Measurements from ENCODE around the gene MRPL57.
A peak's percentile ranks its signal among the peaks of the same experiment; 100 is the strongest.
"Not testable (repeated sequence)": the region's sequence is repeated elsewhere in the genome, so short reads cannot be mapped to it uniquely, and the experiment has no call there.

The MRPL57 gene

DNA sequence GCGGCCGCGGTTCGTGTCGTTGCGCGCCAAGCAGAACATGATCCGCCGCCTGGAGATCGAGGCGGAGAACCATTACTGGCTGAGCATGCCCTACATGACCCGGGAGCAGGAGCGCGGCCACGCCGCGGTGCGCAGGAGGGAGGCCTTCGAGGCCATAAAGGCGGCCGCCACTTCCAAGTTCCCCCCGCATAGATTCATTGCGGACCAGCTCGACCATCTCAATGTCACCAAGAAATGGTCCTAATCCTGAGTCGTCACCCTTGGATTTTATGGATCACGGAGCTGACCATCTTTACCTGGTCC lies 475 bp downstream of the MRPL57 start:
- H3K4me3 ChIP-seq (ENCODE audit: low read depth, low read length): peak overlapping the region; percentile 88
- ChIA-PET POLR2A (interaction anchor here (0.6 to 1.3 kb wide), 6 partner anchors 14 to 277 kb away, joined by 3 to 5 read pairs (median 5); no protein-coding TSS in a partner anchor), CTCF (interaction anchor here (1.6 to 7.4 kb wide), 5 partner anchors 10 to 300 kb away, joined by 4 to 66 read pairs (median 10); no protein-coding TSS in a partner anchor)
- no peak for DNase-seq (ENCODE audit: low read depth, low spot score)
- TF ChIP-seq, protein P1, sequence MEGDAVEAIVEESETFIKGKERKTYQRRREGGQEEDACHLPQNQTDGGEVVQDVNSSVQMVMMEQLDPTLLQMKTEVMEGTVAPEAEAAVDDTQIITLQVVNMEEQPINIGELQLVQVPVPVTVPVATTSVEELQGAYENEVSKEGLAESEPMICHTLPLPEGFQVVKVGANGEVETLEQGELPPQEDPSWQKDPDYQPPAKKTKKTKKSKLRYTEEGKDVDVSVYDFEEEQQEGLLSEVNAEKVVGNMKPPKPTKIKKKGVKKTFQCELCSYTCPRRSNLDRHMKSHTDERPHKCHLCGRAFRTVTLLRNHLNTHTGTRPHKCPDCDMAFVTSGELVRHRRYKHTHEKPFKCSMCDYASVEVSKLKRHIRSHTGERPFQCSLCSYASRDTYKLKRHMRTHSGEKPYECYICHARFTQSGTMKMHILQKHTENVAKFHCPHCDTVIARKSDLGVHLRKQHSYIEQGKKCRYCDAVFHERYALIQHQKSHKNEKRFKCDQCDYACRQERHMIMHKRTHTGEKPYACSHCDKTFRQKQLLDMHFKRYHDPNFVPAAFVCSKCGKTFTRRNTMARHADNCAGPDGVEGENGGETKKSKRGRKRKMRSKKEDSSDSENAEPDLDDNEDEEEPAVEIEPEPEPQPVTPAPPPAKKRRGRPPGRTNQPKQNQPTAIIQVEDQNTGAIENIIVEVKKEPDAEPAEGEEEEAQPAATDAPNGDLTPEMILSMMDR (IDR thresholded peaks at IDR 0.05; ENCODE audit: insufficient read depth, low read length, missing control alignments): no peak

DNA sequence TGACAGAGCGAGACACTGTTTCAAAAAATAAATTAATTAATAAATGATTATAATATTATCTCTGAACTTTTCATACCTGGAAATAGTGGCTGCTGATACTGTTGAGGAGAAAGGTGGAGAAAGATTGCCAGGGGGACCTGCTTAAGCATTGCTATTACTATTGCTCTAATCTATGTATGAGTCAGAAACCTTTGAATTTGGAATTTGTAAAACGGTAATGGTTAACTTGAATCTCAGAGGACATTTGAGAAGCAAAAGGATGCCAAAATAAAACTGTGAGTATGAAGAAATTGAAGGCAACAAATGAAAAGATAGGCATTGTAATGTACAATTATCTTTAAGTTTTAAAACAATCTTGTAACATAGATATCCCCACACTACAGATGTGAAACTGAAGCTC lies 5.2 kb downstream of the MRPL57 start:
- ChIA-PET POLR2A (no interaction called here), CTCF (interaction anchor here (0.5 to 7.4 kb wide), 3 partner anchors 238 to 348 kb away, joined by 3 to 66 read pairs (median 3); no protein-coding TSS in a partner anchor)
- DNase-seq (ENCODE audit: low read depth, low spot score): no peak
- TF ChIP-seq, protein P1 (IDR thresholded peaks at IDR 0.05; ENCODE audit: insufficient read depth, low read length, missing control alignments): no peak
- no peak overlapping the region for H3K4me3 ChIP-seq (ENCODE audit: low read depth, low read length)

DNA sequence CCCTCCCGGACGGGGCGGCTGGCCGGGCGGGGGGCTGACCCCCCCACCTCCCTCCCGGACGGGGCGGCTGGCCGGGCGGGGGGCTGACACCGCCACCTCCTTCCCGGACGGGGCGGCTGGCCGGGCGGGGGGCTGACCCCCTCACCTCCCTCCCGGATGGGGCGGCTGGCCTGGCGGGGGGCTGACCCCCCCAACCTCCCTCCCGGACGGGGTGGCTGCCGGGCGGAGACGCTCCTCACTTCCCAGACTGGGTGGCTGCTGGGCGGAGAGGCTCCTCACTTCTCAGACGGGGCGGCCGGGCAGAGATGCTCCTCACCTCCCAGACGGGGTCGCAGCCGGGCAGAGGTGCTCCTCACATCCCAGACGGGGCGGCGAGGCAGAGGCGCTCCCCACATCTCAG lies 10.0 kb downstream of the MRPL57 start:
- POLR2A ChIA-PET: not testable (repeated sequence)

DNA sequence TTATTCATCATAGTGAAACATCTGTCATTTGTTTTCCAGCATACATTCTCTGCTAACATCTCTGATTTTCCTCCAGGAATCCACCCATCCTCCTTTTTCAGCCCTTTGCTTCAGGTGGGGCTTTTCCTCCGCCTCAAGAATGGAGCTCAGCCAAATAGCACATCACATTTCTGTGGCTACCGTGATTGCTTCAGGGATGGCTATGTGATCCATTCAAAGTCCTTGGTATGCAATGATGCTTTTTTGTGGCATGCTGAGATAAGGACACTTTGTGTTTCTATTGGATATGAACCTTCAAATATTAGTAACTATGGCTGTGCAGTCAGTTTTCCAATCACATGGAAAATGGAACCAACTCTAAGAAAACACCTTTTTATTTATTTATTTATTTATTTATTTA lies 18.3 kb downstream of the MRPL57 start:
- CTCF ChIA-PET: interaction anchor here (0.9 kb wide), 1 partner anchor 296 kb away, joined by 3 read pairs; no protein-coding TSS in a partner anchor
- POLR2A ChIA-PET; H3K4me3 ChIP-seq (ENCODE audit: low read depth, low read length); DNase-seq (ENCODE audit: low read depth, low spot score): not testable (repeated sequence)

More for the DNA sequence above, 10.0 kb downstream of the MRPL57 start:
- DNase-seq (ENCODE audit: low read depth, low spot score); CTCF ChIA-PET; H3K4me3 ChIP-seq (ENCODE audit: low read depth, low read length): not testable (repeated sequence)

DNA sequence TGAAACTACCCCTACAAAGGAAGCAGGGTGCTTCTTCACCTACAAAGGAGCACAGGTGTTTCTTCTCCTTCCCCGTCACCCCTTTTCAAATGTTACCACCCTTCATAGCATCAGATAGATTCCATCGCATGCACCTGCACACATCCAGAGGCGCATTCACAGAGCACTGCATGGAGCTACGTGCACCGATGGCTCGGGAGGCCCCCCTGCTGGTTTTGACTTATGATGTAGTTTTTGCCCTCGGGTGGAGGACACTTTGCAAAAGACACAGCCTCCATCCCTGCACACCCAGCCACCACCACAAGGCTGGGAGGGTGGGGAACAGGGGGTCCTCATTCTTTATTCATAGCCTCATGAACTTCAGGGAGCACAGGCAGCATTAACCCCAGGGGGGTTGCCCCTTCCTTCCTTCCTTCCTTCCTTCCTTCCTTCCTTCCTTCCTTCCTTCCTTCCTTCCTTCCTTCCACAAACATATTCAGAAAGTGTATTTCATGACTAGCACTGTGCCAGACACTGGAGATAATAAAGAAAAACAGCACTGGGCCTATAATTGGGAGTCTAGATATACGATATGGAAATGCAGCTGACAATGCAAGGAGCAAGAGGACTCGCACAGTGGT lies 21.3 kb downstream of the MRPL57 start:
- CTCF ChIA-PET; H3K4me3 ChIP-seq (ENCODE audit: low read depth, low read length); DNase-seq (ENCODE audit: low read depth, low spot score); POLR2A ChIA-PET: not testable (repeated sequence)

DNA sequence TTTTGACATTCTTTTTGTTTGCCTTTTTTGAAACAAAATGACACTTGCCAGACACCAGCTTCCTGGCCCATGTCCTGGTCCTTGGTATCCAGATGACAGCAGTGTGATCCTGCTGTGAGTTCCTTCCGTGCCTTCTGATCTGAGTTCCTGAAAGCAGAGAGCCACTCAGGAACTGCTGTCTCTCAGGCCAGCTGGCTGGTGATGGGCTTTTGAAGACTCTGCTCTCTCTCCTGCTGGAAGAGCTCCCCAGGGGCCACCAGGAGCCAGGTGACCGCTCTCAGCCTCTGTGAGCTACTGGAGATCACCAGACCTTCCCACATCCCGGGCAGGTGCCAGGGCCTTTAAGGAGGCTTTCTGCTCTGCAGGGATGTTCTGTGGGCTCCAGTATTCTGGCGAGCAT lies 21.9 kb downstream of the MRPL57 start:
- DNase-seq (ENCODE audit: low read depth, low spot score); CTCF ChIA-PET; POLR2A ChIA-PET; H3K4me3 ChIP-seq (ENCODE audit: low read depth, low read length): not testable (repeated sequence)

DNA sequence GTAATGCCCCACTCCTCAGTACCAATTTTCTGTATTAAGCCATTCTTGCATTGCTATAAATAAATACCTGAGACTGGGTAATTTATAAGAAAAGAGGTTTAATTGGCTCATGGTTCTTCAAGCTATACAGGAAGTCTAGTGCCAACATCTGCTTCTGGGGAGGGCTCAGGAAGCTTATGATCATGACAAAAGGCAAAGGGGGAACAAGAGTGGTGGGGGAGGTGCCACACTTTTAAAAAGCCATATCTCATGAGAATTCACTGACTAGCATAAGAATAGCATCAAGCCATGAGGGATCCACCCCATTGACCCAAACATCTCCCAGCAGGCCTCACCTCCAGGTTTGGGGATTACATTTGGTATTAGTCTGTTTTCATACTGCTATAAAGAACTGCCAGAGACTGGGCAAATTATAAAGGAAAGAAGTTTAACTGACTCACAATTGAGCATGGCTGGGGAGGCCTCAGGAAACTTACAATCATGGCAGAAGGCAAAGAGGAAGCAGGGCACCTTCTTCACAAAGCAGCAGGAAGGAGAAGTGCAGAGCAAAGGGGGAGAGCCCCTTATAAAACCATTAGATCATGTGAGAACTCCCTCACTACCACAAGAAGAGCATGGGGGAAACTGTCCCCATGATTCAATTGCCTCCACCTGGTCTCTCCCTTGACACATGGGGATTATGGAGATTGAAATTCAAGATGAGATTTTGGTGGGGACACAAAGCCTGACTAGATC lies 25.2 kb downstream of the MRPL57 start:
- CTCF ChIA-PET; POLR2A ChIA-PET; H3K4me3 ChIP-seq (ENCODE audit: low read depth, low read length); DNase-seq (ENCODE audit: low read depth, low spot score): not testable (repeated sequence)

DNA sequence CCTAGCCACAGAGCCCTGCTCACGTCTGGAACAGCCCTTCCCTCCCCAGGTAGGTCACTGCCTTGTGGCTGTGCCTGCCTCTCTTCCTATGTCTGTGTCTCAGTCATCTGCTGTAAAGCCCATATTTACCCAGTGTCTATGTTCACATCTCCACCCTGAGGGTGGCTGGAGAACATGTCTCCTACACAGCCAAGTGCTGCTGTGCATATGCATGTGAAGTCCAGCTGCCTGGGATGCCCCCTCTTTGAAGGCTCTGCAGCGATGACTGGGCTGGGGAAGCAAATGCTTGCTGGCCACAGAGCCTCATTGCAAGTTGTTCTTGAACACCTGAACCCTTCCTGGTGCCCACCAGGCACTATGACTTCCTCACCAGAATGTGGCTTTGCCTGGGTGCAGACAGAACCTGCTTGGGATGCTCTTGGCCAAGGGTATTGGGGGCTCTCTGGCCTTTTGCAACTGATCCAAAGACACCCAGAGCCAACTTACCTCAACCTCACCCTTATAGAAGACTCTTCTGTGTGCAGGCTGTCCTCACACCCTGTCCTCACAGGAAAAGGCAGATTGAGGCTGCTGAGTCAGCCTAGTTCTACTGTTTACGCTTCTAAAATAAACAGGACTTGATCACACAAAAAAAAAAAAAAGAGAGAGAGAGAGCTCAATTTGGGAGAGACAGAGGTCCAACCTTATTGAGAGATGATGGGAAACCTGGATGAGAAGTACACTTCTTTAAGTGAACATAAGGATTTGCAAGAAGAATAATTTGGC lies 26.5 kb downstream of the MRPL57 start:
- ChIA-PET POLR2A (no interaction called here), CTCF (no interaction called here)
- TF ChIP-seq, protein P1 (IDR thresholded peaks at IDR 0.05; ENCODE audit: insufficient read depth, low read length, missing control alignments): no peak
- no peak overlapping the region for H3K4me3 ChIP-seq (ENCODE audit: low read depth, low read length)
- DNase-seq (ENCODE audit: low read depth, low spot score): no peak

All from AG04449 (cell line).